AG04450 (cell line): ENCODE results near the gene MAPKBP1. TPM values are rescaled to one million over a fixed set of nuclear protein-coding genes. Genes with fewer than 3 reads are reported as not detected.
A peak's percentile ranks its signal among the peaks of the same experiment; 100 is the strongest.

Source experiments
- CTCF ChIA-PET: fragments of 300-600, 350-600 bp; formaldehyde crosslinking; extraction: SDS; loops from one replicate; lab custom pipeline; 2022; ENCODE audit warnings: antibody characterized with exemption, inconsistent platforms; lab: Charles Lee
- POLR2A ChIA-PET: fragments of 350-600 bp; formaldehyde crosslinking; extraction: SDS; loops from one replicate; lab custom pipeline; 2021; ENCODE audit warnings: antibody characterized with exemption, inconsistent platforms; lab: Yijun Ruan, JAX
- DNase-seq: peaks from one replicate; pipeline ENCODE4 v3.0.0-alpha.2; 2011; ENCODE audit warnings: low read depth, low spot score
- H3K27ac ChIP-seq: one replicate; pipeline ENCODE4 v1.5.1; 2012; ENCODE audit warnings: low read depth, low read length, control low read depth
- H3K27me3 ChIP-seq: one replicate; pipeline ENCODE4 v1.6.0; 2012; ENCODE audit warnings: low read length; ENCODE audit not compliant: control insufficient read depth, insufficient read depth
- H3K4me3 ChIP-seq: 2 replicates; pipeline ENCODE4 v1.5.1; 2011; ENCODE audit warnings: mild to moderate bottlenecking, low read depth, low read length, control low read depth
- H3K9me3 ChIP-seq: 2 replicates; pipeline ENCODE4 v1.5.1; 2012; ENCODE audit warnings: low read length; ENCODE audit not compliant: control insufficient read depth, insufficient read depth
- polyA plus RNA-seq: library from polyadenylated mRNA; depleted of rRNA; stranded (reverse); fragments of >200 nt; gene quantifications from 2 replicates; pipeline ENCODE4 v1.2.3, GENCODE V29; 2011
- TF ChIP-seq, protein P1 (sequence below): IDR thresholded peaks from 2 replicates; pipeline ENCODE4 v1.5.1; 2011; ENCODE audit warnings: low read depth, low read length, control low read depth, inconsistent platforms

Gene MAPKBP1
- polyA plus RNA-seq, 1 experiment: 6.1 TPM

DNA sequence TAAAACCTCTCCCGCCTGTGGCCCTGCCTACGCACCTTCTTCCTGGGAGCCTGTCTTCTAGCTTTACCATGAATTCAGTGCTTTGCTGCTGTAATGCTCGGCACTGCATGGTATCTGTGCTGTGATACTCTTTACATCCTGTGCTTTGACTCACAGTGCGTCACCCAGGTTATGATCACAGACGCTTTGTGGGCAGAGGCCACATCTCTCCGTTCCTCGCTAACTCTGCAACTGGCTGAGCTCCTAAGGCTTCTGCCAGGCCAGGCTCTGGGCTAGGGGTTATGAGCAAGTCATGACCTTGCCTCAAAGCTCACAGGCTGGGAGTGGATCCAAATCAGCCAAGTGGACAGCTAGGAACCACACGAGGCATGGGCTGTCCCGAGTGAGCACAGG lies 96.4 kb downstream of the MAPKBP1 start:
- Histone ChIP-seq H3K9me3 (no peaks in the 10 kb centered on the region; the same call in 1 of the 2 replicates), H3K27ac (no peak overlapping the region), H3K27me3 (peaks cover 6% of the 10 kb centered on the region), H3K4me3 (no peak overlapping the region)
- ChIA-PET CTCF (no interaction called here), POLR2A (interaction anchor here (0.6 to 1.3 kb wide), 4 partner anchors 9 to 327 kb away, joined by 3 to 6 read pairs (median 3); partner anchors contain the start of gene RPAP1)
- DNase-seq: peak; percentile 57
- TF ChIP-seq, protein P1, sequence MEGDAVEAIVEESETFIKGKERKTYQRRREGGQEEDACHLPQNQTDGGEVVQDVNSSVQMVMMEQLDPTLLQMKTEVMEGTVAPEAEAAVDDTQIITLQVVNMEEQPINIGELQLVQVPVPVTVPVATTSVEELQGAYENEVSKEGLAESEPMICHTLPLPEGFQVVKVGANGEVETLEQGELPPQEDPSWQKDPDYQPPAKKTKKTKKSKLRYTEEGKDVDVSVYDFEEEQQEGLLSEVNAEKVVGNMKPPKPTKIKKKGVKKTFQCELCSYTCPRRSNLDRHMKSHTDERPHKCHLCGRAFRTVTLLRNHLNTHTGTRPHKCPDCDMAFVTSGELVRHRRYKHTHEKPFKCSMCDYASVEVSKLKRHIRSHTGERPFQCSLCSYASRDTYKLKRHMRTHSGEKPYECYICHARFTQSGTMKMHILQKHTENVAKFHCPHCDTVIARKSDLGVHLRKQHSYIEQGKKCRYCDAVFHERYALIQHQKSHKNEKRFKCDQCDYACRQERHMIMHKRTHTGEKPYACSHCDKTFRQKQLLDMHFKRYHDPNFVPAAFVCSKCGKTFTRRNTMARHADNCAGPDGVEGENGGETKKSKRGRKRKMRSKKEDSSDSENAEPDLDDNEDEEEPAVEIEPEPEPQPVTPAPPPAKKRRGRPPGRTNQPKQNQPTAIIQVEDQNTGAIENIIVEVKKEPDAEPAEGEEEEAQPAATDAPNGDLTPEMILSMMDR: no peak

- H3K9me3 ChIP-seq: no peaks in the 10 kb centered on the region; the same call in 1 of the 2 replicates
- H3K27ac ChIP-seq: no peak overlapping the region
- no peak overlapping the region for H3K4me3 ChIP-seq
- peaks cover 6% of the 10 kb centered on the region for H3K27me3 ChIP-seq
- DNase-seq: no peak
- CTCF ChIA-PET: no interaction called here
- POLR2A ChIA-PET: interaction anchor here (0.7 to 1.3 kb wide), 3 partner anchors 8 to 33 kb away, joined by 3 read pairs; no protein-coding TSS in a partner anchor
- TF ChIP-seq, protein P1: no peak
Measured at GRCh38 chr15:41871175-41871905, 97.1 kb downstream of the MAPKBP1 start.

- ChIA-PET POLR2A (no interaction called here), CTCF (no interaction called here)
- no peaks in the 10 kb centered on the region; the same call in 1 of the 2 replicates for H3K9me3 ChIP-seq
- peaks cover 7% of the 10 kb centered on the region for H3K27me3 ChIP-seq
- TF ChIP-seq, protein P1: no peak
- no peak for DNase-seq
- H3K27ac ChIP-seq: no peak overlapping the region
- H3K4me3 ChIP-seq: no peak overlapping the region
Measured at GRCh38 chr15:41872166-41872747, 98.0 kb downstream of the MAPKBP1 start.

DNA sequence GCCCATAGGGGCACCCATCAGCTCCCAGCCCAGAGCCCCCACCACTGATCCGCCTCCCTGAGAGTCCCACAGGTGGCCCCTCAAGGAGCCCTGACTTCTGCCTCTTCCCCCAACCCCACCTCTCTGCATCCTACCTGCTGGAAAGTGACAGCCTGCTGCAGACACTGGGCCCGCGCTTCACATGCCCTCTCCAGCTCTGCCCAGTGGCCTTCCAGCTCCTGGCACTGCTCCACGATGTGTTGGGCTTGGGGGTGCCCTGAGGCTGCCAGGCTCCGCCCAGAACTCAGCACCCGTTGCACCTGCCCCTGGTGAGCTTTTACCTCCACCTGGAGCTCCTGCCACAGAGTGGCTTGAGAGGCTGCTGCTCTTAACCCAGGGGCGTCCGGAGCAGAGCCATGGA lies 99.4 kb downstream of the MAPKBP1 start:
- Histone ChIP-seq H3K4me3 (no peak overlapping the region), H3K27me3 (peaks cover 12% of the 10 kb centered on the region), H3K27ac (no peak overlapping the region), H3K9me3 (no peaks in the 10 kb centered on the region; the same call in 1 of the 2 replicates)
- CTCF ChIA-PET: no interaction called here
- TF ChIP-seq, protein P1: no peak
- no peak for DNase-seq
- POLR2A ChIA-PET: no interaction called here

- H3K27me3 ChIP-seq: peaks cover 18% of the 10 kb centered on the region
- H3K9me3 ChIP-seq: no peaks in the 10 kb centered on the region; the same call in 1 of the 2 replicates
- DNase-seq: no peak
- POLR2A ChIA-PET: no interaction called here
- H3K4me3 ChIP-seq: no peak overlapping the region
- no peak overlapping the region for H3K27ac ChIP-seq
- TF ChIP-seq, protein P1: no peak
- CTCF ChIA-PET: no interaction called here
Measured at GRCh38 chr15:41874736-41875135, 100.5 kb downstream of the MAPKBP1 start.
